Neural crest cell (in vitro differentiated cells): ENCODE results near the gene TCAIM. TPM values are rescaled to one million over a fixed set of nuclear protein-coding genes. Genes with fewer than 3 reads are reported as not detected.
A peak's percentile ranks its signal among the peaks of the same experiment; 100 is the strongest.

ENCODE experiments used
- DNase-seq: peaks from one replicate; pipeline ENCODE4 v3.0.0; 2021; ENCODE audit warnings: low read depth, mixed read lengths, low spot score
- H3K27ac Mint-ChIP-seq: one replicate; pipeline ENCODE4 v1.8.0; 2021; ENCODE audit warnings: mild to moderate bottlenecking, mixed read lengths; ENCODE audit not compliant: unreplicated experiment
- H3K27me3 Mint-ChIP-seq: 2 replicates; pipeline ENCODE4 v1.8.0; 2021; ENCODE audit warnings: low read depth, mild to moderate bottlenecking, mixed read lengths
- H3K36me3 Mint-ChIP-seq: 2 replicates; pipeline ENCODE4 v1.8.0; 2021; ENCODE audit warnings: low read depth, mild to moderate bottlenecking, mixed read lengths
- H3K4me1 Mint-ChIP-seq: 2 replicates; pipeline ENCODE4 v1.8.0; 2021; ENCODE audit warnings: mixed read lengths
- H3K4me3 Mint-ChIP-seq: one replicate; pipeline ENCODE4 v1.8.0; 2021; ENCODE audit warnings: mild to moderate bottlenecking, mixed read lengths
- H3K9me3 Mint-ChIP-seq: 2 replicates; pipeline ENCODE4 v1.8.0; 2021; ENCODE audit warnings: mixed read lengths
- CTCF ChIP-seq: fragments of 200-600 bp; sonication (generic); conservative IDR thresholded peaks from 2 replicates; pipeline ENCODE4 v1.5.0; 2021; ENCODE audit warnings: antibody characterized with exemption, mild to moderate bottlenecking
- long read RNA-seq: library from polyadenylated mRNA; unstranded; transcript quantifications from one replicate; pipeline ENCODE4 v2.0.0, GENCODE V29; 2020
- total RNA-seq: library from RNA; stranded (reverse); gene quantifications from 2 replicates; pipeline ENCODE4 v1.2.1, GENCODE V29; 2021

Gene TCAIM
- total RNA-seq: 25.3 and 25.8 TPM in 2 replicates
- long read RNA-seq, transcript TCAIM-202 (4 exons, 1,998 nt): minor isoform, 14 of 83 reads
- long read RNA-seq, transcript TCAIM-203 (4 exons, 2,178 nt): major isoform, 16 of 83 reads
- long read RNA-seq, transcript TCAIM-201 (11 exons, 3,687 nt): minor isoform, 10 of 83 reads
- long read RNA-seq, transcript TCAIM-204 (11 exons, 3,306 nt): minor isoform, 9 of 83 reads
- long read RNA-seq, partial matches to known transcripts: 7 of 83 reads
- long read RNA-seq, other reads (novel, unspliced or antisense): 18 of 83 reads

GRCh38 chr3:44338010-44338827, at the start of gene TCAIM:
TSS of gene TCAIM (plus strand) at chr3:44338766. CDS start at chr3:44354783, 16,017 bp downstream.
- peak; percentile 96 for DNase-seq
- peak within 1 kb of the TSS; percentile 99 for H3K4me3 Mint-ChIP-seq
- peak; percentile 5 for TF ChIP-seq CTCF
- H3K36me3 Mint-ChIP-seq: peaks cover 3% of the 10 kb centered on the region
- peak within 1 kb of the TSS; percentile 100 for H3K27ac Mint-ChIP-seq
- H3K27me3 Mint-ChIP-seq: peaks cover 9% of the 10 kb centered on the region
- H3K9me3 Mint-ChIP-seq: no peaks in the 10 kb centered on the region
- peaks cover 31% of the 10 kb centered on the region for H3K4me1 Mint-ChIP-seq

- H3K36me3 Mint-ChIP-seq: no peaks in the 10 kb centered on the region
- no peaks in the 10 kb centered on the region for H3K9me3 Mint-ChIP-seq
- H3K4me3 Mint-ChIP-seq: no peak overlapping the region
- H3K4me1 Mint-ChIP-seq: no peaks in the 10 kb centered on the region
- peaks cover 7% of the 10 kb centered on the region for H3K27me3 Mint-ChIP-seq
- no peak for TF ChIP-seq CTCF
- H3K27ac Mint-ChIP-seq: no peak overlapping the region
- DNase-seq: no peak
Observed at GRCh38 chr3:44289882-44290462, 48.6 kb upstream of the TCAIM start.

GRCh38 chr3:44292276-44292675, 46.3 kb upstream of the TCAIM start:
- no peak for DNase-seq
- no peaks in the 10 kb centered on the region for H3K9me3 Mint-ChIP-seq
- H3K36me3 Mint-ChIP-seq: no peaks in the 10 kb centered on the region
- TF ChIP-seq CTCF: no peak
- peaks cover 20% of the 10 kb centered on the region for H3K27me3 Mint-ChIP-seq
- H3K27ac Mint-ChIP-seq: no peak overlapping the region
- no peak overlapping the region for H3K4me3 Mint-ChIP-seq
- H3K4me1 Mint-ChIP-seq: no peaks in the 10 kb centered on the region

GRCh38 chr3:44292947-44293346, 45.6 kb upstream of the TCAIM start:
- peaks cover 26% of the 10 kb centered on the region for H3K27me3 Mint-ChIP-seq
- H3K4me1 Mint-ChIP-seq: no peaks in the 10 kb centered on the region
- TF ChIP-seq CTCF: no peak
- no peaks in the 10 kb centered on the region for H3K9me3 Mint-ChIP-seq
- H3K27ac Mint-ChIP-seq: no peak overlapping the region
- no peaks in the 10 kb centered on the region for H3K36me3 Mint-ChIP-seq
- no peak overlapping the region for H3K4me3 Mint-ChIP-seq
- no peak for DNase-seq

GRCh38 chr3:44297255-44297654, 41.3 kb upstream of the TCAIM start:
- Mint-ChIP-seq H3K4me3 (no peak overlapping the region), H3K27me3 (peaks cover 27% of the 10 kb centered on the region), H3K4me1 (no peaks in the 10 kb centered on the region), H3K36me3 (no peaks in the 10 kb centered on the region), H3K27ac (no peak overlapping the region), H3K9me3 (no peaks in the 10 kb centered on the region)
- no peak for TF ChIP-seq CTCF
- no peak for DNase-seq
